EL (cell line): ENCODE measurements around the gene CYTH3.
A peak's percentile ranks its signal among the peaks of the same experiment; 100 is the strongest.
"Not testable (repeated sequence)": the region's sequence is repeated elsewhere in the genome, so short reads cannot be mapped to it uniquely, and the experiment has no call there.

Source experiments
- DNase-seq: peaks from one replicate; pipeline ENCODE4 v3.0.0-alpha.2; 2016

The CYTH3 gene

DNA sequence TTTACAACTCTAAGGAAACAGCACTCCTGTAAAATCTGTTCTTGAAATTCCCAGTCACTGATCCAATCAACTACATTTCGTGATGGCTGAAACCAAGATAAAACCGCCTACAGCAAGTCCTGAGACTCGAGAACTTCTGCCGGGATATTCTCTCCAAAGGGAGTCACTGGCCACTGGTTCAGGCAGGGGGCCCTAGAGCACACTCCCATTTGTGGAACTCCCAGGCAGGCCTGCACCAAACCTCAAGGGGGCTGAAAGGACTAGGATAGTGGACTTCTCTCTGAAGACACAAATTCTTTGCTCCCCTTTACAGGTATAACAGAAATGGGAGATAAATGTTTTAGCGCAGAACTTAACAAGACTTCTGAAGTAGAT lies 16.3 kb downstream of the CYTH3 start:
- no peak for DNase-seq

- no peak for DNase-seq
Observed at GRCh38 chr7:6254866-6255265, 17.6 kb downstream of the CYTH3 start.

GRCh38 chr7:6252748-6253147 lies 19.7 kb downstream of the CYTH3 start:
- DNase-seq: peak; percentile 54

- DNase-seq: peak; percentile 89
Observed at GRCh38 chr7:6252341-6252746, 20.1 kb downstream of the CYTH3 start.

GRCh38 chr7:6251653-6252052 lies 20.8 kb downstream of the CYTH3 start:
- peak; percentile 53 for DNase-seq

DNA sequence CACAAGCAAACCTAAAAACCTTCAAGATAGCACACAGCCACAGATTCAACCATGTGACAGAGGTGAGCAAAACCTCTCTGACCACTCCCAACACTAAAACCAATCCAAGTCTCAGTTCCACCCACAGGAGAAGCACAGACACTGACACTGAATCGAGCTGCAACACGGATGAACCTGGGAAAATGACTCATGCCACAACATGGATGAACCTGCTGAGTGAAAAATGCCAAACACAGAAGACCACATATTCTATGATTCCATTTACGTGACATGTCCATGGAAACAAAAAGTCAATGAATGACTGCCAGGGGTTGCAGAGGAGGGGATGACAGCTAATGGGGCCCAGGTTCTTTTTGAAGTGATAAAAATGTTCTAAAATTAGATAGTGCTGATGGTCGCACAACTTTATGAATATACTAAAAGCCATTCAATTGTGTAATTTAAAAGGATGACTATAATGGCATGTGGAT lies 22.0 kb downstream of the CYTH3 start:
- DNase-seq: no peak

DNA sequence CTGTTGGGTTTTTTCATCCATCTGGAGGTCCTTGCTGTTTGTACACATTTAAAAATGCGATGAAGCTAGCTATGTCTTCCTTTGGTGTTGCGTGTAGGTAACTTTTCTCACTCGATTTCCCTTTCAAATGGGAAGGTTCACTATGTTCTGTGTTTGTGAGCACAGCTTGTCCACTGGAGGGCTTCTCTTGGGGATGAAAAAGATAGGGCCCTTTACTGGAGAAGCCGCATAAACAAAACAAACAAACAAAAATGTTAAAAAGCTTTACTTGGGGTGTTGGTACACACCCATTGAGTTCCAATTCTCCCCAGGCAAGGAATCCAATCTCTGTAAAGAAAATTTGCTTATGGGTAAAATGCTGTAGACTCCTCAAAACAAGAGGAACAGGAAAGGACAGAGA lies 23.4 kb downstream of the CYTH3 start:
- DNase-seq: no peak

DNA sequence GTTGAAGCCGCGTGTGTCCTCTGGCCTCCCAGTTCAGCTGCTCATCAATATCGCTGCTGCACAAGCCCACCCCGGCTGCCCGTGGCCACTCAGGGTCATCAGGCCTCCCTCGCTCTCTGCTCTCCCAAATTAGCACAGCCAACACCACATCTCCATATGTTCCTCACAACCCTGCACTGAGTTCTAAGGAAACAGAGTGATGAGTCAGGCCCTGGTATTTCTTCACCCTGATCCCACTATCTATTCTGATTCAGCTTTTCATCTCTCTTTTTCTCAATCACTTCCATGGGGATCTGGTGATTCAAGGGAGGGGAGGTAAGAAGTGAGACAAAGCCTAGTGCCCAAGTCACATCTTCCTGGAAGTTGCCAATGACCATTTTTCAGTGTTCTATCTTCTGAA lies 23.8 kb downstream of the CYTH3 start:
- DNase-seq: peak; percentile 91

DNA sequence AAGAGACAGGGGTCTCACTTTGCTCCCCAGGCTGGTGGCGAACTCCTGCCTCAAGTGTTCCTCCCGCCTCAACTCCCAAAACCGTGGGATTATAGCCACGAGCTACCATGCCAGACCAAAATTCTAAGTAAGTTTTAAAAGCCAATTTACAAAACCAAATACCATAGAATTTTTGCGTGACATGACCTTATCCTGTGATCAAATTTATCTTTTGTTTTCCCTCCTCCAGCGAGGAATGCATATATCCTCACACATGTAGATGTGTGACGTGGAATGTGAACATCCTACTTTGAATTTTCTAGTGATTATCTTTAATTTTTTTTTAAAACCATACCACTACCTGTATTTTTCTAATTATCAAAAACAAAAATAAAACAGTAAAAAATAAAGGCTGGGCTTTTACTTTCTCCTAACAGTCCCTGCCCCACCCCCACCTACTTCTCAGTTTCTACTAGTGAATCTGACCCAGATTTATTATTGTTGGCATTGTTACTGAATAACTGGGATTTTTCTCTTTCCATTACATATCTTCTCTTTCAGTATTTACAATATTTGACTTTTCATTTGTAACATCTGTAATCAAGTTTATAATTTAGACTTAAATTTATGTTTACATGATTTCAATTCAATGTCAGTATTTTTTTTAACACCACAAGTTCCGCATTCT lies 26.0 kb downstream of the CYTH3 start:
- peak; percentile 69 for DNase-seq

GRCh38 chr7:6244021-6244420 lies 28.4 kb downstream of the CYTH3 start:
- no peak for DNase-seq

- DNase-seq: no peak
Observed at GRCh38 chr7:6243168-6243567, 29.3 kb downstream of the CYTH3 start.

DNA sequence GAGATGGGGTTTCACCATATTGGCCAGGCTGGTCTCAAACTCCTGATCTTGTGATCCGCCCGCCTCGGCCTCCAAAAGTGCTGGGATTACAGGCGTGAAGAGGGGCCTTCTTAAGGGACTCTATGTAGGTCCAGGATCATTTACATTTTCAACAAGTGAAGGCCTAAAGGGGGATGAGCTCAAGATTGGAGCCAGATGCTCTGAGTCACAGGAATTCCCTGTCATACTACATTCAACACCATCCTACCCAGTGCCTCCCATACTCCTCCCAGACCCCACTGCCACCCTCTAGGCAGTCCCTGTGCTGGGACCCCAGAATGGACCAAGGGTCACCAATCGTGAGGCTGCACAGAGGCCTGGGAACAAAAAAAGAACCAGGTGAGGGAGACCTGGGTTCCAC lies 29.9 kb downstream of the CYTH3 start:
- peak; percentile 68 for DNase-seq

- DNase-seq: no peak
Observed at GRCh38 chr7:6241607-6241973, 30.8 kb downstream of the CYTH3 start.

DNA sequence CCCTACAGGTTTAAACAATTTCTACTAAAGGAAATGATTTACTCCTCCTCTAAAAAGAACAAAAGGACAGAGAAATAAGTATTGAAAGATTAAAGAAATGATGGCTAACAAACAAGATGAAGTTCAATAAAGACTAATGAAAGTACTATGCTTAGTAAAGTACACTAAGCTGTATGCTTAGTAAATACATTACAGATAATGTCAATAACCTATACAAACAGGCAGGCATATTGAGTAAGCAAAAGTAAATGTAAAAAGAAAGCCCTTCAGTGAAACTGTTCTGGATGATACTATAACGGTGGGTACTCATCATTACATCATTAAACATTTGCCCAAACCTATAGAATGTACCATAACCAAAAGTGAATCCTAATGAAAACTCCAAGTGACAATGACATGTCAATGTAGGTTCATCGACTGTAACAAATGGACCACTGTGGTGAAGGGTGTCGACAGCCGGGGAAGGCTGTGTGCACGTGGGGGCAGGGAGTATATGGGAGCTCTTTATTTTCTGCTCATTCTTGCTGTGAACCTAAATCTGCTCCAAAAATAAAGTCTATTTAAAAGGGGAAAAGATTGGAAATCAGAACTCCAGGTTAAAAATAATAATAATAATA lies 34.0 kb downstream of the CYTH3 start:
- no peak for DNase-seq

DNA sequence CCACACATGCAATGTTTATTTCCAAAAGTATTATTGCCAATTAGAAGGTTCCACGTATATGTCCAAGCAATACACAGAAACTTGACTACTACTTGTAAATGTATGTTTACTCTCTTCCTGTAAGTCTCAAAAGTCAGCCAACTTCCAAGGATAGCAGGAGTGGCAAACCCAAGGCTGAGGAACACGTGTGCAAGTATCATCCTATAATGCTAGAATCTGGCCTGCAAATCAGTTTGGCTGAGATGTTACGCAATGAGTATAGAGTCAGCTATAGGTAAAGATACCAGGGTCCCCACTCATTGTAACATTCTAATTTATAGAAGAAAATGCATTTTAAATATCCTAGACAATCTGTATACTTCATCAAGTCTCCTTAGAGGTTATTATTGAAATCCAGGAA lies 34.7 kb downstream of the CYTH3 start:
- no peak for DNase-seq

DNA sequence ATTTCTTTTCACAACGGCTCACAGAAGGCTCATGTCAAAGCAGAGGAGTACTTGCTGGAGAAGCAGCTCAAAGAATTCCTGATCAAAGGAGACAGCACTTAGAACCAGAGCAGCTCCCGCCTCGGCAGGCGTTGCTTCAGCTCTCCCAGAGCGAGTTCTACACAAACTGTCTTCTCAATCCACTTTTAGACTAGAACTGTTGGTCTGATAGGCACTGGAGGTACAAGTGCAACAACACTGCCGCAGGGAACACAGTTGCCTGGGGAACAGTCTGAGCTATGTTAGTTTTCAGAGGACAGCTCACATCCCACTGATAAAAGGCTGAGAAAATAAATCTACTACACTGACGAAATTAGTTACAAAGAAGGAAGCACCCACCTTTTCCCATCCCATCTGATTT lies 35.4 kb downstream of the CYTH3 start:
- no peak for DNase-seq

GRCh38 chr7:6235029-6235871 lies 37.2 kb downstream of the CYTH3 start:
- no peak for DNase-seq

GRCh38 chr7:6234384-6234783 lies 38.0 kb downstream of the CYTH3 start:
- no peak for DNase-seq

DNA sequence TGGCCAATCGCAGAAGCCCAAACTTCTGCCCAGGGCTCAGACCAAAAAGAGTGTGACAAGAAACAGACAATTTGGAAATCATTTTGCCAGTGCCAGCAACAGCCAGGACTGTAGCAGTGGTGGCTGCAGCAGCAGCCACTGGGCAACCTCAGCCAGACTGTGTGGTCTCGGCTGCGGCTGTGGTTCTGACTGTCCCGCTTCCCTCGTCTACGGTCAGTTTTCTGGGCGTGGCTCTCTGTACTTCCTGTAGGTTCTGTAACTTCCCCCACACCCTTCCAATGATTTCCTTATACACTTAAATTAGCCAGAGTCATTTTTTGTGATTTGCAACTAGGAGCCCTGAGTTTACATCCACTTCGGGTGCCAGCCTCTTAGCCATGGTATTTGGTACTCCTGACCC lies 39.9 kb downstream of the CYTH3 start:
- no peak for DNase-seq

- DNase-seq: no peak
Observed at GRCh38 chr7:6232116-6232515, 40.3 kb downstream of the CYTH3 start.

GRCh38 chr7:6231184-6231583 lies 41.2 kb downstream of the CYTH3 start:
- DNase-seq: no peak

DNA sequence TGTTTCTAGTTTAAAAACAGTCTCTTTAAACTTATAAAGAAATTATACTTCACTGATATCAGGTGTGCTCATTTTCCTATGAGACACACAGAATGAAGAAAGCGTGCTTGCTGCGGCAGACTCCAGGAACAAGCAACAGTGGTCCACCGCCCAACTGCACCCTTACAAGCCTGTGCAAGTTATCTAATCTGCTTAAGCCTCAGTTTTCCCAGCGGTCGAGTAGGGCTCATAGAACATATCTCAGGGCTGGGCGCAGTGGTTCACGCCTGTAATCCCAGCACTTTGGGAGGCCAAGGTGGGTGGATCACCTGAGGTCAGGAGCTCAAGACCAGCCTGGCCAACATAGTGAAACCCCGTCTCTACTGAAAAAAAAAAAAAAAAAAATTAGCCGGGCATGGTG lies 43.1 kb downstream of the CYTH3 start:
- DNase-seq: not testable (repeated sequence)

DNA sequence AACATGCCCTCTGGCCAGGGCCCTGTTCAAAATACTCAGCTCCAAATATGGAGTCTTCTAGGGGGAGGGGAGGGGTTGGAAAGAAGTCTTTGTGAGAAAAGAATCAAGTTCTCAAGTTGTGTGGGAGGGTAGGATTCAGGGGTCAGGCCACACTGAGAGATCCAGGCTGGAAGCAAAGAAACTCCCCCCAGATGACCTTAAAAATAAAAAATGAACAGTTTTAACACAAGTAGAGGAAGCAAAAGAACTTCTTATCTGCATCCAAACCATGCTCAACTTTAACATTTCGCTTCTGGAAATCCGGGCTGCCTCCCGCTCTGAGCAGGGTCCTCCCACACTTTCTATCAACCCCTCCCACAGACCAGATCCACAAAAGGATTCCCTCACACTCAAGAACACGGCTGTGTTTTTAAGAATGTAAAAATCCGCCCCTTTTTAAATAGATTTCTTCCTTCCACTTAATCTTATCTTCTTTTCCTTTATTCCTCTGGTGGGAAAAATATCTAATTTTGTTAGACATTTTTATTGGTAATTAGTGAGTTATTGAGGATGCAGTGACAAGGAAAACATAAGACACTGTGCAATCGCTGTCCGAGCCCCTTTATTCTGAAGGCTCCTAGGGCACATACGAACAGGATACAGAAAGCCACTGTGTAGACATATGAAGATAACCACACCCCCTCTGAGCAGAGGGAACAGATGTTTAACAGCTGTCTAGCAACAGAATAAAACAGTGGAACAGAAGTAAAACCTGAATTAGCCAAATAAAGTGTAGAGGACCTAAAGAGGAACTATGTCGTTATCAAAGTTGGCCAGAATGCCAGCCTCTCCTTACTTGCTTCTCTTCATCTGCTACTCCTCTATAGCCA lies 43.8 kb downstream of the CYTH3 start:
- no peak for DNase-seq
